Ramos (cell line): Measurements from ENCODE around the gene KLK6.

Experiments
- in situ Hi-C: fragments of 300-500 bp; cut with MboI; formaldehyde crosslinking; loops from one replicate; pipeline ENCODE4 v1.14.3; 2022; ENCODE audit warnings: low sequenced_read_pairs; ENCODE audit not compliant: unreplicated experiment

The KLK6 gene

DNA sequence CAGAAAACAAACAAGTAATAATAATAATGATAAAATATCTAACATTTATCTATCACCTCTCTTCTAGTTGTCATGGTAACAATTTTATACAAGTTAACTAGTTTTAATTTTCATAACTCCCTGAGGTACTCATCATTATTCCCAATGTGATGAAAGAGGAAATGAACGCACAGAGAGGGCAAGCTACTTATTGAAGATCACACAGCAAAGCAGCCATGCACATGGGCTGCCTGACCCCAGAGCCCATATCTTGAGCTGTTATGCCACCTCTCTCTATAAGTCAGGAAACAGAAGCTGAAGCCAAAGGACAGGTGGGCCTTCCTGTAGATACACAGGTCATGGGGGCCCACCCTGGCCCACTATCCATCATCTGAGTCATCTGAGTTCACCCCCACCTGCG, 53.3 kb downstream of the KLK6 start:
- in situ Hi-C loops = no loop called here

DNA sequence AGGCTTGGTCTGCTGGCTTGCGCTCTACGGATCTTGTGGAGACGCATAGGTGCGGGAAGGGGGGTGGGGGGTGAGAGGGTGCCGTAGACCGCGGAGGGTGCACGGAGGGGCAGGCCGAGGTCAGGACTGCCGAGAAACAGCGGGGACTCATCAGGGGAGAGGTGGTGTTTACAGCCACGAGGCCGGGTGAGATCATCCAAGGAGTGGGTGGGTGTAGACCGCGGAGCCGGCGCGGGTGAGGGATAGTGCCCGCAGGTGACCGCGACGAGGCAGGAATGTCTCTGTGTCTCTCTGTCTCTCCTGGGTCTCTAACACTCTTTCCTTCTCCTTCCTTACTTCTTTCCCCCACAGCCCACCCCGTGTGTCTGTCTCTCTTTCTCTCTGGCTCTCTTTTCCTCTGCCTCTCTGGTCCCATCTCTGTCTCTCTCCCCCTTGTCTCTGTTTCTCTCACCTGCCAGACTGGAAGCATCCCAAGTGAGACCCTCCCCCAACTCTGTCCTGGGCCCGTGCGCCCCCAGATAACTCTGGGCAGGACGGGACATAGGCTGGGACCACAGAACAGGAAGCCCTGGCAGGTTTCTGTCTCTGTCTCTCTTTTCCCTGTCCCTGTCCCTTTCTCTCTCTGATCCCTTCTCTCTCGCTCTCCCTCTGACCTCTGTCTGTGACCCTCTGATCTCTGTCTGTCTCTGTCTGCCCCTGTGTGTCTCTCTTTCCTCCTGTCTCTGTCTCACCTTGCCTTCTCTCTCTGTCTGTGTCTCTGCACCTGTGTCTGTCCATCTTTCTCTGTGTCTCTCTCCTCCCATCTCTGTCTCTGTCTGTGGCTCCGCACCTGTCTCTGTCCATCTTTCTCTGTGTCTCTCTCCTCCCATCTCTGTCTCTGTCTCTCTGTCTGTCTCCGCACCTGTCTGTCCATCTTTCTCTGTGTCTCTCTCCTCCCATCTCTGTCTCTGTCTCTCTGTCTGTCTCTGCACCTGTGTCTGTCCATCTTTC, 56.4 kb downstream of the KLK6 start:
- in situ Hi-C loops = no loop called here

DNA sequence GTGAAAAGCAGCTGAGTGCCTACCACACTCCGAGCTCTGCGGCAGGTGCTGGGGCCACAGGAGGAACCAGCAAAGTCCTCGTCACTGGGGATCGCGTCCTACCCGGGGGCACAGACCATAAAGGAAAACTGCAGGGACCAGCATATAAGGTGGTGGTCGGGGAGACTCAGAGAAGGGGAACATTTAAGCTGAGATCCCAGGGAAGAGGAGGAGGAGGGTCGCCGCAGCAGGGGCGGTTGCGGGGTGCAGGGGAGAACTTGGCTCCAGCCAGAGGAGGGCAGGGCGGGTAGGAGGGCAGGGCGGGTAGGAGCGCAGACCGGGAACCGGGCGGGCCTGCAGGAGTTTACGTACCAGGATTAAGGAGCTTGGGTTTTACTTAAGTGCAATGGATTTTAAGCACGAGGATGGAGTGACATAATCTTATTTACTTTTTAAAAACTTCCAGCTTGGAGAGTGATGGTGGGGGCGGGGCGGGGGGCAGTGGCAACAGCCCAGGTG, 57.2 kb downstream of the KLK6 start:
- in situ Hi-C loops = no loop called here

DNA sequence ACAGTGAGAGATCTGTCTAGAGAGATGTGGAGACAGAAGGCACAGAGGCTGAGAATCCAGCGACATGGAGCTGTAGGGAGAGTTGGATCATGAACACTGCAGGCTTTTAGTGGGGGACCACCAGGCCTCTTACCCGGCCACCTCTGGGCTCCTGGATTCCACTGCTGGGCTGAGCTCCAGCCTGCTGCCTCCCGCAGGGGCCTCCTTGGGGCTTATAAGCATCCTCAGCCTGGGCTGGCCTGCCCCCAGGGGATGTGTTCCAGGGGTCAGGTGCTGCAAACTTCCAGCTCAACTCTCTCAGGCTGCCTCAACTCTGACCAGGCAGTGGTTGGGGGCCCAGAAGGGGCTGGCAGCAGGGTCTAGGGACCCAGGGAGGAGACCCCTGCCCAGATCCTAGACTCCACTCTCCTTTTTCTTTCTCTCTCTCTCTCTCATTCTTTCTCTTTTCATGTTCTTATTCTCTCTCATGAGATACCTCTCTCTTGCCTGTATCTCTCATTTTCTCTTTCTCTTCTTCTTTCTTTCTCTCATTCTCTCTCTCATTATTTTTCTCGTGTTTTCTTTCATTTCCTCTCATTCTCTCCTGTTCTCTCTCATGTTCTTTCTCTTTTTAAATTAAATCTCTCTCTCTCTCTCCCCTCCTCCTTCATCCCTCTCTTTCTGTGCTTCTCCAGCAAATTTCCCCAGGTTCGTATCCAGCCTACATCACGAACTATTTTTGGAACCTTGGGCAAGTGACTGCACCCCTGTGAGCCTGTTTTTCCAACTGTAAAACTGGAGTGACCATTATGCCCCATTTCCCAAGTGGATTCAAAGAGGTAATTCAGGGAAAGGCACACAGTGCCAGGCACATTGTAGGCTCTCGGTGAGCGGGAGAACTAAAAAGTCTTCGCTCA, 57.9 kb downstream of the KLK6 start, which contains the start of gene KLK4:
KLK4 (minus strand) TSS at position 190 of the 896 bp plus-strand sequence. CDS start 657 bp downstream, outside the sequence.
- in situ Hi-C loops = no loop called here

DNA sequence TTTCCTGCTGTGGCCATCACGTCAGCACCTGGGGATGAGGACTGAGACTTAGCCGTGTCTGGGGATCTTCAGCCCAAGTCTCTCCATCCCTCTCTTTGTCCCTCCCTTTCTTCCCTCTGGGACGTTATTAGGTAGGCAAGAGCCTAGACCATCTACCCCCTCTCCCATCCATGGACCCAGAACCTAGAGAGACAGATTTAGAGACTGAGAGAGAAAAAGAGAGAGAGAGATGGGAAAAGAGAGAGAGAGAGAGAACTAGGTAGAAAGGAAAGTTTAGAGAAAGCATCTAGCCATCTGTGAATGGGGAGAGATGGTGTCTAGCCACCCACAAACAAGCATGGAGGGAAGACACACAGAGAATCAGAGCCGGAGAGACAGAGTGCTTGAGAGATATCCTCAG, 58.7 kb downstream of the KLK6 start:
- in situ Hi-C loops = no loop called here

DNA sequence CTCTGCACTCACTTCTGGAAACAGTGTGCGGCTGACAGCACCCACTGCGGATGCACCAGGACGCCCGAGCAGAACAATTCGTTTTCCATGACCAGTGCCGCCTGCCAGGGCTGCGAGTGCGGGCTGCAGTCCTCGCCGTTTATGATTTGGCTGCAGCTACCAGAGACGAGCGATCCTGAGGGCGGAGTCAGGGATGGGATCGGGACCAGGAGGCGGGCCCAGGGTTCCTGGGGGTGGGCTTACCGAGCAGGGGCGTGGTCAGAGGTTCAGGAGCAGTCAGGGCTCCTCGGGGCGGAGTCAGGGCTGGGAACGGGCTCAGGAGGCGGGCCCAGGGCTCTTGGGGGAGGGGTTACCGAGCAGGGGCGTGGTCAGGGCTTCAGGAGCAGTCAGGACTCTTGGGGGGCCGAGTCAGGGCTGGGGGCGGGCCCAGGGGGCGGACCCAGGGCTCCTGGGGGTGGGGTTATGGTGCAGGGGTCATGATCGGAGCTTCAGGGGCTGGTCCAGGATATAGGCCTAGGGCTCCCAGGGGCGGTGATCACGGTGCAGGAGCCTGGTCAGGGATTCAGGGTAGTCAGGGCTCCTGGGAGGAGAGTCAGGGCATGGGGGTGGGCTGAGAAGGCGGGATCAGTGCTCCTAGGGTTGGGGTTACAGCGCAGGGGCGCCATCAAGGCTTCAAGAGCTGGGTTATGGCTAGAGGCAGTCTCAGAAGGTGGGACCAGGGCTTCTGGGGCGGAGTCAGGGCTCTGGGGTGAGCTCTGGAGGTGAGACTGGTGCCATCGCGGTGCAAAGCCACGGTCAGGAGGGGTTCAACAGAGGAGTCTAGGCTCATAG, 59.9 kb downstream of the KLK6 start:
- in situ Hi-C loops = no loop called here
